HUDEP-2 (cell line): ENCODE results near the gene AK8.
A peak's percentile ranks its signal among the peaks of the same experiment; 100 is the strongest.

Source experiments
- DNase-seq, 76 experiments: peaks; one replicate each; lab custom pipeline; 2025; ENCODE audit not compliant: unreplicated experiment in 76 of 76; lab: John Stamatoyannopoulos, UW

AK8 gene

DNA sequence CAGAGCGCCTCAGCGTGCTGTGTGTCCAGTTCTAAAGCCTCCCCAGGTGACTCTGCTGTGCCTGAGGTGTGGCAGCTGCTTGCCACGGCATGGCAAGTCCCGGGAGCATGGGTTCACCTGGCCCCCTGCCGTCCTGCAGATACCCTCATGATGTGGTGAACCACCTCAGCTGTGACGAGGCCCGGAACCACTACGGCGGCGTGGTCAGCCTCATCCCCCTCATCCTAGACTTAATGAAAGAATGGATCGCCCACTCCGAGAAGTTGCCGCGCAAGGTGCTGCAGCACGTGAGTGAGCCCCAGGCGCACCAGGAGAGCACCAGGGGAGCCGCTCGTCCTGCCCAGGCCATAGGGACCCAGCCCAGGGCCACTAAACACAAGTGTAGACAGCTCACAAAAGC is 10.1 kb upstream of the AK8 start:
- DNase-seq, result no peak

DNA sequence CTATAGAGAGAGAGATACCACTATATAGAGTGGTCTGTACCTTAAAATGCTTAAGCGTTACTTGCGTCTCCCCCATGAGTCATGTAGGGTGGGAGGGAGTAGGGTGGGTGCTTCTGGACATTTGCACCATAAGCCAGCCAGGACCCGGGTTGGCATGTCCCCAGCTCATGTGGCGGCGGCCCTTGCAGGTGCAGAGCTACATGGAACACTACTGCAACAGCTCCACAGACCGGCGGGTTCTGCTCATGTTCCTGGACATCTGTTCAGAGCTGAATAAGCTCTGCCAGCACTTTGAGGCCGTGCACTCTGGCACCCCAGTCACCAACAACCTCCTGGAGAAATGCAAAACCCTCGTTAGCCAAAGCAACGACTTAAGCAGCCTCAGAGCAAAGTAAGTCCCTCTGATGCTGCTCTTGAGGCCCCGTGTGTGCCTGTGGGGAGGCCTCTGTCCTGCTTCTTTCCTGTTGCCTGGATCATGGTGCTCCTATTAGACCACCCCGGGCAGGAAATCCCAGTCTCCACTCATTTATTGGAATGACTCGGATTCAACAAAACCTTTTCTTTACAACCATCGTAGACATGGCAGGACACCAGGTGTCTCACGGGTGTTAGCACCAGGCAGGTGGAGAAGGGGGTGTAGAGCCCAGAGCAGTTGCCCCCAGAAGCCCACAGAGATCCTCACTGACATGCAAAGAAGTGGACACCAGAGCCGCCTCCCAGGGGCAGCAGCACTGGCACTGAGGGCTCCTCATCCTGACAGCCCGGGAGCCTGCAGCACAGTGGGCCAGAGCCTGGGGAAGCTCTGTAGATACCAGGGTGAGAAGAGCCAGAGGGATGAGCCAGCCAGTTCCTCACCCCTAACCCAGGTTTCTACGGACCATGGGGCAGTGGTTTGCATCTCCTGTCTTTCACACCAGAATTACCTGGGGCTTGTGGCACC is 9.4 kb upstream of the AK8 start:
- no peak for DNase-seq

DNA sequence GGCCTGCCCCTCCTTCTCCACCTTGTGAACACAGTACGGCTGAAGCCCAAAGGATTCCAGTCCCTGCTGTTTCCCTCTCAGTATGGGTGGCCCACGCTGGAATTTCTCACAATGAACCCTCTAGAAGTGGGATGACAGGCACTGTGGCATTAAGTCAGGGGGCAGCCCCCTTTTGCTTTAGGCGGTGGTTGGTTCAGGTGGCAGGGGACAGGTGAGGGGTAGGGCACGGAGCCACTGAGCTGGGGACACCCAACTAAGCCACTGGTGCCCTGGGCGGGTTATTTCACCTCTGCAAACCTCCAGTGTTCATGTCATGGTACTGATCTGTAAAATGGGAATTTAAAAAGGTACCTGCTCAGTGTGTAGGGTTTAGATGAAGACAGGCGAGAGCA is 8.2 kb upstream of the AK8 start:
- no peak for DNase-seq

DNA sequence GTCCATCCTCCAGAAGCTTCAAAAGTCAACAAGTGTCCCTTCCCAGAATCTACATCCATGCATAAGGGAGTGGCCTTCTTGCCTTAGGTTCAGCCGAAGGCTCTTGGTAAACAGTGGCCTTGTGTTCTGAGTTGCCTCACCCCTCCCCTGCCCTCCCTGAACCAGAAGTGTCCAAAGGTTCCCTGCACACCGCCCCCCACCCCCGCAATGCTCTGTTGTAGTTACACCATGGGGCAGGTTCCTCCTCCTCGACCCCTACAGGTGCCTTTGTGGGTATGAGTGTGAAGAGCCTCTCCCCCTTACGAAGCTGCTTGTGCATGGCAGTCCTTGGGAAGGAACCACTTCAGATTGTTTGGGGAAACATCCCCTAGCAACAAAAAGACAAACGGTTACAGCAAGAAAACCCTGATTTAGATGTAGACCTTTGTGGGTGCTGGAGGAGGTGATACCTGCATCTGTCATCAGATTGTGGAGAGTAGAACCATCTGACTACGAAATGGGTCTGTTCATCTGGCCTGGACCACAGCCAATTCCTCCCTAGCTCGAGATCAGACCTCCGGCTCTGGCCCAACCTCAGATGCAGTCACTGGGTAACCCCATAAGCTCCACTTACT is 7.7 kb upstream of the AK8 start:
- DNase-seq, result no peak

DNA sequence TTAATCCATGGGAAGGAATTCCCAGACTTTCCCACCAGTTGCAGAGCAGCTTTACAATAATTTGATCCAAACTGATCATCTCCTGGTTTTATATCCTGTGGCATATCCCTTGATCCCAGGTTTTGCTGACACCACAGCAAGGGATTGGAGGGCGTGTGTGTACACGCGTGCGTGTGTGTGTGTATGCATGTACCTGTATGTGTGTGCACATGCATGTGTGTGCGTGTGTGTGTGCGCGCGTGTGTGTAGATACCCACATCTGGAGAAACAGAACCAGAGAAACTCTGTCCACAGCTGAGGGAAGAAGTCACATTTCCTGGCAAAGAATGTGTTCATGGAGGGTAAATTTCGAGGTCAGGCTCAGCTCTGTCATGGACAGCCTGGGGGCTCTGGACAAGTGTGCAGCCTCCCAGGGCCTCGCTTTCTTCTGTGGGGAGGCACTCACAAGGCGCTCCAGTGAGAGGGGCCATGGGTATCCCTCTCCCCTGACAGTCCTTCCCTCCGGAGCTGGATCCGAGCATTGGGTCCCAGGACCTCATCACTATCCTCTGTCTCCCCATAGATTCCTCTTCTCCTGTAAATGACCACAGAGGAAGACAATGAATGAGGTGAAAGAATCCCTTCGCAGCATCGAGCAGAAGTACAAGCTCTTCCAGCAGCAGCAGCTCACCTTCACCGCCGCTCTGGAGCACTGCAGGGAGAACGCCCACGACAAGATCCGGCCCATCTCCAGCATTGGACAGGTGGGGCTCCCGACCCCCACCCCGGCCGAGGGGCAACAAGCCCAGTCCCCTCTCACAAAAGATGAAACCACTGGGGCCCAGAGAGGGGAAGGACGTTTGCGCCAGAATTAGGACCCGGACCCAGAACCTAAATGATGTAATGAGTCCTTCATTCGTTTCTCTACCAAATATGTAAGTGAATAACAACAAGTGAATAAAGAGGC is 5.5 kb upstream of the AK8 start:
- no peak for DNase-seq

DNA sequence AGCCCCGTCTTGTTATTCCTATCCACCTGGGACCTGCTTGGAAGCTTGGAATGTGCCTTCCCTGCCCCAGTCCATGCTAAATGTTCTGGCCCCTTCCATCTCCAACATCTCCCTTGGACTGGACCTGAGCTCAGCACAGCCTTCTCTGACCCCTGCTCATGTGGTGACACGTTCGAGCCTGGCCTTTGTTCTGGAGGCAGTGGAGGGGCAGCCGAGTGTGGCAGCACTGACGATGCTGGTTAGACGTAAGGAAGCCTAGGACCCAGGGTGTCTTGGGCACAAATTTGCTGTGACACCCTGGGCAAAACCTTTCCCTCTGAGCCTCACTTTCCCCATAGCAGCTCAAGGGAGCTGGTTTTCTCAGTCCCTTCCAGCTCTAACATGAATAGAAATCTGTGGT is 4.5 kb upstream of the AK8 start:
- DNase-seq, result no peak

DNA sequence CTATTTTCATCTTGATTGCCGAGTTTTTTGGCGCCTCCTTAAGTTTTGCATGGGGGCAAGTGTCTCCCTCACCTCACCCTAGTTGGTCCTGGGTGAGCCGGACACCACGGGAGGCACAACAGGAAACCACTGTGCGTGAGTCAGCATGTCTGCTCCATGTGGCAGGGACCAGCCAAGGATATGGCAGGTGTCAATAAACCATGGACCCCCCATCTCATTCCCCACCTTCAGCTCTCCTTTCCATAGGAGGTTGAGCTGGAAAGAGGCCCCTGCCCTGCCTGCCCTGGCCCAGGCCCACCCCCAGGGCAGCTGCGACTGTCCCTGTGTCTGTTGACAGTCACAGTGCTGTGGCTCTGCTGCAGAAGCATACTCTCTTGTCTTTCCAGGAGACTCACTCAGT is 3.7 kb upstream of the AK8 start:
- no peak for DNase-seq

DNA sequence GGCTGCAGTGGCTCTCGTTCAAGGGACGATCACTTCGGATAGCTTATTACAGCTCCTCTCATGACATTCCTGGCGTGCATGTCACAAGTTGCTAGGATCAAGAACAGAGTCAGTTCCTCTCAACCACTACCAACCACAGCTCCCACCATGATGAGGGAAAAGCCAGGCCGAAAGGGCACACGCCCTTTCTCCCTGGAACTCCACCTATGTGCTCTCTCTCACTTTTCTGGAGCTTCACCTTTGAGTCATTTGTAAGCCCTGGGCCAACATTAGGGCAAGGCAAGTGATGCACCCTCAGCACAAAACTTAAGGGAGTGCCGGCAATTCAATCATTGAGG is 2.2 kb upstream of the AK8 start:
- DNase-seq, result no peak

DNA sequence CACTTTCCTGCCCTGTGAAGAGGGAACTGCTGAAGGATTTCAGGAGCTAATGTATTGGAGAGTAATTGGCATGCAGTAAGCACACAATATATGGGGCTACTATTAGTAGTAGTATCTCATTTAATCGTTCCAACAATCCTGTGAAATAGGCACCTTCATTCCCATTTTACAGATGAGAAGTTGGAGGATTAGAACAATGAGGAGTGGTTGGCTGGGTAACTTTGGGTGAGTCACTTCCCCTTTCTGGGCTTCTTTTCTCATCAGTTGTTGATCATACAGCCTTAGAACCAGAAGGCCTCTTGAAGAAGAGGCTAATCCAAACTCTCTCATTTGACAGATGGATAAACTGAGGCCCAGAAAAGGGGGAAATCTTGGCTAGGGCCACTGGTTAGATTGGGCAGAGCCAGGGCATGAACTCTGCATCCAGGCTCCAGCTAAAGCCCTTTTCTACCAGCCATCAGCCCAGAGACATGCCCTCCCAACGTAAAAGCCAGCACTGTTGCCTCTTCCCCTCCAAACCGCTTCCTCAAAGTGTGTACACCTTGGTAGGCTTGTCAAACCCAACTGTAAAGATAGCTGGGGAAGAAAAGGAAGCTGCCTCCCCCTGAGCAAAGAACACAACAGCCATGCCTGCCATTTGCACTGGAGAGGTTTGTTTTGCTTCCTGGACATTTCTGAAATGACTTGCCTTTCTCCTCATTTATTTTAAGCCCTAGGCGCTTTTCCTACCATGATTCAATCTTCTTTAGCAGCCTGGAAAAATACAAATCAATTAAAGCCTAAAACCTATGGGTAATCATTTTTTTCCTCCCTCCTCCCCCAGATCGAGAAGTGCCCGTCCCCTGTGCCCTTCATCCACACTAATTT is 1.6 kb upstream of the AK8 start:
- DNase-seq, result no peak

DNA sequence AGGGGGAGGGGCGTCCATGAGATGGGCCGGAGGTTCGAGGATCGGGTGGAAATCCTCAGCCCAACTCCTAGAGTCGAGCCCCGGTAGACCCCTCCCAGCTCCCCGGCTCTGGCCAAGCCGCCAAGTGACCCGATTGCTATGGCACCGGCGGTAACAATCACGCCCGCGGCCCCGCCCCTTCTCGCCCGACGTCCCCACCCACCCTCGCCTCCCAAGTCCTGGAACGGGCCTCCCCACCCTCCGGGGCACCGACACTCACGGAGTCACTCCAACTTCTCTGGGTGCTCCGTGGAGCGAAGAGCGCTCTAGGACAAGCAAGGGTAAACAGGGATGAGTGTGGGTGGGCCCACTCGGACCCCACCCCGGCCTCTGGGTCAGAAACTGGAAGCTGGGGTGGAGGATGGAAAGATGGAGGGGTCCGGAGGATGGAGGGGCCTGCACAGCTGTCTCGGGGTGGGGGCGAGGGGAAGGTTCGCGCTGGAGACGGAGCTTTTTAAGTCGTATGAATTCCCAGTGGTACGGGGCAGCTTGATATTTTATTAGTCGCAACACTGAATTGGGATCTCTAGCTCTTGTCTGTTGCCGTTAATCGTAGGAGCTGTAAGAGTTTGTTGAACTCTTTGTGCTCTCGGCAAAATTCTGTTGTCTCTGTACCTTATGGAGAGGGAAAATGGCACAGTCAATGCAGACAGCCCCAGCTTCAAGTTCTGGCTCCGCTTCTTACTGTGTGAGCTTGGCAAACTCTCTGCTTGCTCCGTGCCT is 792 bp upstream of the AK8 start, which contains the start of gene SPACA9:
Gene SPACA9 (plus strand): TSS at position 204 of the 762 bp plus-strand sequence. CDS start 5,050 bp downstream, outside the sequence.
- DNase-seq, result peak in 22 of 76 experiments; percentile 4 to 36 (median 13)

DNA sequence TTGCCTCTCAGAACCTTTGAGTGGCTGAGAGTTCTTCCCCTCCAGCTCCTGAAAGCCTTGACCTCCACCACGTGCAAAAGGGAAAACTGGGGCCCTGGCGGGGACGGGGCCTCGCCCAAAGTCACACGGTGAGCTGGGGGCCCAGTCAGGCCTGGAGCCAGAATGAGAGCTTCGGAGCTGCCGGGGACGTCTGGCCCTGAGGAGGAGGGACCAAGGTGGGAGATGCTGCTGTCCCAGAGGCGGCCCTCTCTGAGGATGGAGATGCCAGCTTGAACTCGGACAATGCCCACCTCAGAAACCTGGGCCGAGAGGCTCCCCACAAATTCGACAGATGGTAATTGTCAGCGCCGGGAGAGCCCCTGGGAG is 643 bp downstream of the AK8 start:
- DNase-seq, result no peak

DNA sequence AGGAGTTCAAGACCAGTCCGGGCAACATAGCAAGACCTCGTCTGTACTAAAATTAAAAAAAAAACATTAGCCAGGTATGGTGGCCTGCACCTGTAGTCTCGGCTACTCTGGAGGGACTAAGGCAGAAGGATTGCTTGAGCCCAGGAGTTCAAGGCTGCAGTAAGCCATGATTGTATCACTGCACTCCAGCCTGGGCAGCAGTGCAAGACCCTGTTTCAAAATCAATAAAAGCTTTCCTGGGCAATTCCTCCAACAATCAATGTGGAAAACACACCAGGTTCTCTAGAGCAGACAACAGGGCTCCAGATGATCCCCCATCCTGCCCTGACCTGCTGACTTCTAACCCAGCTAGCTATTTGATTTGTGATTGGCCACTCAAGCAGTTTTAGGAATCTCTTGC is 1.2 kb downstream of the AK8 start:
- DNase-seq, result no peak

DNA sequence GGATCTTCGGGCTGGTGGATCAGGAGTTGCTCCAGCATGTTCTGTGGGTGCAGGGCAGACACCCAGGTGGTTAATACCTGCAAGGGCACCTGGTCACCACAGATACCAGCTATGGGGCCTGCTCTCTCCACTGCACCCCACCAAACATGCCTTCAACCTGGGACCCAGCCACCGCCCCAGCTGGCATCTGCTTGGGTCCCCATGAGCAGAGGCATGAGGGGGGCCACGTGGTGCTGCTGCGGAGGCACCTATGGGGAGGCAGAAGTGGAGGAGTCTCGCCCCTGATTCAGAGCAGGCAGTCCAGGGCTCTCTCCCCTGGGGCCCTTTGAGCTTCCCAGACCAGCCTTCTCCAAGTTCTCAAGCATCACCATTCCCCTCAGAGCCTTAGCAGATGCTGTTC is 2.9 kb downstream of the AK8 start:
- no peak for DNase-seq

DNA sequence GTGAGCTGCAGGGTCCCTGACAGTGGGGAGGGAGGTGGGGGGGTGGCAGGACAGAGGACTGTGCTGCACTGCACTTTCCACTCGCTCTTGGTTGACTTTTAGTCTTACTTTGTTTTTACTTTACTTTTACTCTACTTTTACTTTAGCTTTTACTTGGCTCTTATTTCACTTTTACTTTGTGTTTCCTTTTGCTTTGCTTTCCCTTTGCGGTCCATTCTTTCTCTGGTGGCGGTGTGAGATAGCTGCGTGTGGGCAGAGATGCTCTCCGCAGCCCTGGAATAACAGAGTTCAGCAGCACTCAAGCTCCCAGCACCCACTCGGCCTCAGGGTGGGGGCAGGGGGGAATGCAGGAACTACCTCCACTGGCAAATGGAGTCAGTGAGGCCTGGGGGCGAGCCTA is 4.7 kb downstream of the AK8 start:
- DNase-seq, result no peak

DNA sequence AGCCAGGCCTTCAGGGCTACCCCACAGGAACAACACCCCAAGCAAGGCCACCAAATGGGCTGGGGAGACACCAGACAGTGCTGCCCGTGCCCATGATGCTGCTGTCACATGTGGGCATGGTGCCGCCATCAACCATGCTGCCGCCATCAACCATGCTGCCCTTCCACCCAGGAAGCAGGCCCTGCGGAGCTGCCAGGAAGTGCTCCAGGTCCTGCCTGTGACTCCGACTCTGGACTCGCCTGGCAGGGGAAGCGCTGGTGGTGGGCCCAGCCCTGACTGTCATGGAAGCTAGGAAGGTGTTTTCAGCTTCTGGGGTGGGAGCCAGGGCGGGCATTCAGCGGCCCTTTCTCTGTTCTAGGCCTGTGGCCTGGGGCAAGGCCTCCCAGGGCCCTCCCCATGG is 8.8 kb downstream of the AK8 start:
- no peak for DNase-seq

DNA sequence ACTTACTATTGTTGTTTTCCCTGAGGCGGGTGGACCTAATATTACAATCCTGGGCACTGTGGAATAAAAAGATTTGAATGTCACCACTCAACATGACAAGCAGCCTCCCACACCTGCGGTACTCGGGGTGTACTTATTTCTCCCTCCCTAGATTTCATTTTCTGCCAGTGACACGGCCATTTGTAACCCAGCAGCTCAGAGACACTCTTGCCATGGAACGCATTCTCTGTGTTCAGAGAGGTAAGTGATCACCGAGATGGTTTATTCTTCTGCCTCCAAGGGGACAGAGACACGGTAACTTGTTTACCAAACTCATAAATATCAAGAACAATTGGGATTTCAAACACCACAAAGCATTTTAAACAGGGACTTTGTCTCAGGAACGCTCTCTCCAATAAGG is 11.2 kb downstream of the AK8 start:
- no peak for DNase-seq

DNA sequence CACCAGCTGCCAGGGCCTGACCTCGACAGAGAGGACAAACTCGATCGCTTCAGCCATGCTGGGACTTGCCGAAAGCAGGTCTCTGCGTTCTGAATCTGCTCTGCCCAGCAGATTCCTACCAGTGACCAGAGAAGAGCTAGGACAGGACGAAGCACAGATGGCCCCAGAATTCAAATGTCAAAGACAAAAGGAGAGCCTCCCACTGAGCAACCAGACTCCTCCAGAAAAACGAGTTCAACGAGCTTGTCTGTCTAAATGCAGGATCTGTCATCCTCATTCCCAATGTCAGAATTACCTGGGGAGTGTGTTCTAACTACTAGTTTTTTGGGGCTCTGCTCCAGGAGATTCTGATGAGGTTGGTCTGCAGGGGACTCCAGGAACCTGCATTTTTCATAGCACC is 13.4 kb downstream of the AK8 start:
- DNase-seq, result no peak

DNA sequence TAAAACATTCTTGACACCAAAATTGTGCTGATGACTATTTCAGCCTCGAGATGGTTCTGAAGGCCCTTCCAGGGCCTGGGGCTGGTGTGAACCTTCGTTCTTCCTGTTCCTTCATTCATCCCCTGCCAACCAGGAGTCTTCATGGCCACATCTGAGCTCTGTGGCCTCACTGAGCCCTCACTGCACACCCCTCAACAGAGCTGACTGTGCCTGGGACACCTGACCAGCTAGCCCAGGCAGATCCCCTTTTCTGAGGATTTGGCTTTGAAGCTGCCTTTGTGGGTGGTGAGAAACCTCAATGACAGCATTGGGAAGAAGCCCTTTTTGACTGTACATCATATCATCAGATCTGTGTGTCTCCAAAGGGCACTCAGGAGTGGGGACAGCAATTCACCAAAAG is 13.8 kb downstream of the AK8 start:
- DNase-seq, result no peak

DNA sequence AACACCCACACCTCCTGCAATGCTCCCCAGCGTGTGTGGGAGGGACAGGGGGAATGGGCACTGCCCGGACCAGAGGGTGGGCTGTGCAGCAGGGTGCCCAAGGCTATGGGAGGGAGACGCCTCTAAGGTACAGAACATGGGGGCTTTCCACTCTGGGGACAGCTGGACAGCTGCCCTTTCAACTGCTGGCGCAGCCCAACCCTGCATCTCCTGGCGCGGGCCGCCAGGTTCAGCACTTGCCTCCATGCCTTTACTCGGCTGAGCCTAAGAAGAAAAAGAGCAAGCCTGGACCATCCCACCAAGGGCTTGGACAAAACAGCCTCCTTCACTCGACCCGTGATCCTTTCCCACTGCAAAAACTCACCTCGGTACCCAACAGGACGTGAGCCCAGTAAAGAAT is 15.0 kb downstream of the AK8 start:
- no peak for DNase-seq

DNA sequence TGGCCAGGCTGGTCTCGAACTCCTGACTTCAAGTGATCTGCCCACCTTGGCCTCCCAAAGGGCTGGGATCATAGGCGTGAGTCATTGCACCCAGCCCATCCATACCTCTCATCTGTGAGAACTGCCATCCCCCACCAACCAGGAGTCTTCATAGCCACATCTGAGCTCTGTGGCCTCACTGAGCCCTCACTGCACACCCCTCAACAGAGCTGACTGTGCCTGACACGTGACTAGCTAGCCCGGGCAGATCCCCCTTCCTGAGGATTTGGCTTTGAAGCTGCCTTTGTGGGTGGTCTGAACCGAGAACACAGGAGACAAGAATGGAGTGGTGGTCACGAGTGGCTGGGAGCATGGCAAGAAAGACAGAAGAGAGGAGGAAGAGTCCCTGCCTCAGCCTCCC is 15.6 kb downstream of the AK8 start:
- no peak for DNase-seq
